ENCODE results near the gene TMEM135.
"Not testable (repeated sequence)": the region's sequence is repeated elsewhere in the genome, so short reads cannot be mapped to it uniquely, and the experiment has no call there.

Gene TMEM135

DNA sequence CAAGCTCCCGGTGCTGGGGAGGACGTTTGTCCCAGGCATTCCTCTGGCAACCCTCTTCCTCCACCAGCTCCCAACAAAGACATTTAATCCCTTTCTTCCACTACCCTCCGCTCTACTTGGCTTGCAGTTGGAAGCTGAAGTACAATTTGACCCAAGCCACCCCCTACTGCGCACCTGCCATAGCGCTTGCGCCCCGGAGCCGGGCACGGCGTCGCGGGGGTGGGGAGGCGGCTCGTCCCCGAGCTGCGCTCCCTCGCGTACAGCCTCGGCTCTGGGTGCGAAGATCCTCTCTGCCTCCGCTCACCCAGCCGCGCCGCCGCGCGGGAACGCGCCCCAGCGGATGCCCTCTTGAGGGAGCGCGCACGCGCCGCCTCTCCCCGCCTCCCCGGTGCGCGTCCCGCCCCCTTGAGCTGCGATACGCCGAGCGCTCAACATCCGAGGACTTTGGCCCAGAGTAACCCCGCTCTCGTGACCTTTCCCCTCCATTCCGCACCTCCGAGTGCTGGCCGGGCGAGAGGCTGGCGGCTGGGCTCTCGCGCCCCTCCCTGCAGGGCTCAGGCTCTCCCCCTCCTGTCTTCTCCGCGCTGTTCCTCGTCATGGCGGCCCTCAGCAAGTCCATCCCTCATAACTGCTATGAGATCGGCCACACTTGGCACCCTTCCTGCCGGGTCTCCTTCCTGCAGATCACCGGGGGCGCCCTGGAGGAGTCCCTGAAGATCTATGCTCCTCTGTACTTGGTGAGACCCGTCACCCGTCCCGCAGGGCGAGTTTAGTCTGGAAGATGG lies at the start of gene TMEM135:
Gene TMEM135 (plus strand): TSS at position 485 of the 785 bp plus-strand sequence. CDS start 112 bp downstream, at position 597.
- peak; percentile 91 for DNase-seq

DNA sequence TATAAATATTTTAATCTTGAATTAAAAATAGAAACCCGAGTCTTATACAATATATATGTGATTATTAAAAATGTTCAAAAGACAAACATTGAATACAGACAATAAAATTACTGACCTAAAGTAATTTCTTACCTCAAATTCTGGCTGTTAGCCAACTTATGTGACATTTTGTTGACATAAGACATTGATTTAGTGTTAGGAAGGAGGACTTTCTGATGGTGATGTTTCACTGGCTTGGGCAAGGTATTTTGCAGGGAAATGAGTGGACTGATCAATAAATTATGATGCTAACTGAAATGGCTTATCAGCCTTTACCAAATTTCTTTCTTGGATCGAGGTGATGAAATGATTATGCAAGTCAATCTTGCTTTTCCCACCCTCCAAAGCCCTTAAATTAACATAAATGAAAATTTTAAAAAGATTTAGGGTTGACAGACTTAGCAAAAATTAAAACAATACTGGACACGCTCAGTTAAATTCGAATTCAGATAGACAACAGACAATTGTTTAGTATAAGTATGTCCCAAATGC lies 49.3 kb upstream of the TMEM135 start:
- DNase-seq = no peak

DNA sequence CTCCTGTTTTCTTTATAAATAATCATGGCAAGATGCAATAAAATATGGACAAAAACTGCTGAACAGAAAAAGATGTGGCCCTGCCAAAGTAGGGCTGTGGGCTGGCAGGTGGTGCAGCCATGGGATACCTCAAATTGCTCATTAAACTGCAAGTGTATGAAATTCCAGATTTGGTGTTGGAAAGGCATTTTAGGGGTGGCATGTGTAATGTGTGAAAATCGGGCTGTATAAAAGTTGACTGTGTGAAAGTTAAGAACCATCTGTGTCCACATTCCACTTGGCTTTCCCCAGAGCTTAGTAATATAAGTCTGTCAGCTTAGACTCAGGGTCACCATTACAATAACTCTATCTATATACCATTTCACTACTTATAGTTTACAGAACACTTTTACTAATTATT lies 47.7 kb upstream of the TMEM135 start:
- DNase-seq = no peak

GRCh38 chr11:86990515-86990914 lies 47.2 kb upstream of the TMEM135 start:
- no peak for DNase-seq

GRCh38 chr11:86991341-86991740 lies 46.4 kb upstream of the TMEM135 start:
- no peak for DNase-seq

DNA sequence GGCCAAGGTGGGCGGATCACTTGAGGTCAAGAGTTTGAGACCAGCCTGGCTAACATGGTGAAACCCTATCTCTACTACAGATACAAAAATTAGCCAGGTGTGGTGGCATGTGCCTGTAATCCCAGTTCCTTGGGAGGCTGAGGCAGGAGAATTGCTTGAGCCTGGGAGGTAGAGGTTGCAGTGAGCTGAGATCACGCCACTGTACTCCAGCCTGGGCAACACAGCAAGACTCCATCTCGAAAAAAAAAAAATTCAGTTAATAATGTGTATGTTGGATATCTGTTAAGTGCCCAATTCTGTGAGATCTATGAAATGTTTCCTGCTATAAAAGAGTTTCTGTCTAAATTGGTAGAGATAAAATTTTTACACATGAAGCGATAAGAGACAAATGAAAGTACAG lies 45.4 kb upstream of the TMEM135 start:
- not testable (repeated sequence) for DNase-seq

- DNase-seq = no peak
These were observed 44.7 kb upstream of the TMEM135 start for GRCh38 chr11:86993031-86993430.

- DNase-seq = no peak
These were observed 40.7 kb upstream of the TMEM135 start for GRCh38 chr11:86996953-86997570.

DNA sequence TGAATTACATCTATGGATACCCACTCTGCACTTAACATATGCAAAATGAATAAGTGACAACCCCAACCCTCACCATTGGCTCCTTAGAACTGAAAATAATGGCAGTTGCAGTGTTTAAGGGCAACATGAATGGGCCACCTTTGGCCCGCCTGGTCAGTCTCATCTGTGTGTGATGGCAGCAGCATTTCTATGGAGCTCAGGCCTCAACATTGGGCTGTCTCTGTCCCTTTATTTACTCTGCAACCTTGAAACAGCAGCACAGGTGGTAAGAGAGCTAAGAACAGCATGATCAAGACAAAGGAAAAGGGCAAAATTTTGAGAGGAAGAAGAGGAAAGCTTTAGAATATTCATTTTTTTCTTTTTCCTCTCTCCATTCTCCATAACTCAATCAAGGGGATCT lies 38.3 kb upstream of the TMEM135 start:
- no peak for DNase-seq

- no peak for DNase-seq
These were observed 37.6 kb upstream of the TMEM135 start for GRCh38 chr11:86999859-87000753.

- no peak for DNase-seq
These were observed 34.8 kb upstream of the TMEM135 start for GRCh38 chr11:87002918-87003317.

GRCh38 chr11:87004281-87004680 lies 33.5 kb upstream of the TMEM135 start:
- DNase-seq = not testable (repeated sequence)

DNA sequence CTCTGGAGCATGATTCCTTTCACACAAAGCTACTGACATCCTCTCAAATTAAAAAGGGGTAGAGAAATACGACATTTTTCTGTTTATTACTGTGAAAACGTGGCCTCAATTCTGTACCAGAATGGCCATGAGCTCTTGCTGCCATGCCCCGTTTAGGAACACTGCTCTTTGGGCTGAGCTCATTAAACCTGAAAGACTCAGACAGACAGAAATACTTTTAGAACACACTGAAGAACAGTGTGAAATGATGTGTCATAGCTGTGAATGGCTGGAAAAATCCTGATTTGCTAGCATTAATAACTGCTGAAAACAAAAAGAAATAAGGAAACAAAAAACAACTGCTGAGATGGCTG lies 32.2 kb upstream of the TMEM135 start:
- no peak for DNase-seq

DNA sequence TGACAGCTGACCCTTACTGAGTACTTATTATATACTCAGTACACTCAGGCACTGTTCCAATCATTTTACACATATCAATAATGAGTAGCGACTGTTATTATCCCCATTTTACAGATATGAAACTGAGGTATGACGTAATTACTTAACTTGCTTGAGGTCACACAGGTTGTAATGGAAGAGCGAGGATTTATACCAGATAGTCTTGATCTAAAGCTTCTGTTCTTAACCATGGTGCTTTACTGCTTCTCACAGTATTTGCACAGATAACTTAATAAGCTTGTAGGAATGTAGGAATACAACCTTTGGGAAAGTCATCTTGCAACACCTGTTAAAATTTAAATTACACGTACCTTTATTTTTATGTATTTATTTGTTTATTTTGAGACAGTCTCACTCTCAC lies 31.7 kb upstream of the TMEM135 start:
- DNase-seq = no peak

- DNase-seq = no peak
These were observed 29.8 kb upstream of the TMEM135 start for GRCh38 chr11:87007963-87008362.

GRCh38 chr11:87012089-87012488 lies 25.6 kb upstream of the TMEM135 start:
- no peak for DNase-seq

GRCh38 chr11:87012673-87013072 lies 25.1 kb upstream of the TMEM135 start:
- DNase-seq = no peak

DNA sequence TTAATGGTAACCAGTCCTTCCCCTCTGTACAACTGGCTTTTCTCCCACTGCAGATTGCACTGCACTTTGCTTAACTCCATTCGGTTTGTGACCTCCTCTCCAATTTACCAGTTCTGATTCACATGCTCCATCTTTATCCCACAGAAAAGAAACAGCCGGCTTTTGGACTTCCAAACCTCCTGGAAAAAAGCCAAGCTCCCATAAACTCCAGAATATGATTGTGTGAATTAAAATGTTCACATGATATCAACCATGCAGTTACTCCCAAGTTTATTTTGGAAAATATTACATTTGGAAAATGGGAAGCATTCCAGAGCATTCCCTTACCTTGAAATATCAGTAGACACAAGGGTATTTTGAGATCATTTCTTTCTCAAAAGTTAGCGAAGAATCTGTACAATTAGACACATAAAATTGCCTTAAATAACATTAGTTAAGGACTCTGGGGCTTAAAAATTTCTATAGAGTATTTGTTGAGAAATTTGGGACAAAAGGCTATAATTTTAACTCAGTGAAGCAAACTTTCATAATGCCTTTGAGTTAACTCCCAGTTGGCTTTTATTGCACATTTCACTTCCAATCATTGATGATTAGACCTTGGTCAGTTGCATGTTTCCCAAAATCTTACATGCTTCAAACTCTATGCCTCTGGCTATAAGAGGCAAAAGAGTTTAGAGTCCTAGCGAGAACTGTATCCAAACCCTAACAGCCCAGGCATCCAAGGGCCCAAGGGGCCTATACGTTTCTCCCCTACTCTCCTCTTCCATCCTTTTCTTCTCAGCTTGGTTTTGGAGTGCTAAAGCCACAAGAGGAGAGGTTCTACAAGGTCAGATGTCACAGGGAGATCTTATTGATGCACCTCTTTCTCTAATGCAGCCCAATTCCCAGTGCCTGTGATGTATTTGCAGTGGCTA lies 23.6 kb upstream of the TMEM135 start:
- DNase-seq = no peak

GRCh38 chr11:87015645-87016044 lies 22.1 kb upstream of the TMEM135 start:
- DNase-seq = no peak

DNA sequence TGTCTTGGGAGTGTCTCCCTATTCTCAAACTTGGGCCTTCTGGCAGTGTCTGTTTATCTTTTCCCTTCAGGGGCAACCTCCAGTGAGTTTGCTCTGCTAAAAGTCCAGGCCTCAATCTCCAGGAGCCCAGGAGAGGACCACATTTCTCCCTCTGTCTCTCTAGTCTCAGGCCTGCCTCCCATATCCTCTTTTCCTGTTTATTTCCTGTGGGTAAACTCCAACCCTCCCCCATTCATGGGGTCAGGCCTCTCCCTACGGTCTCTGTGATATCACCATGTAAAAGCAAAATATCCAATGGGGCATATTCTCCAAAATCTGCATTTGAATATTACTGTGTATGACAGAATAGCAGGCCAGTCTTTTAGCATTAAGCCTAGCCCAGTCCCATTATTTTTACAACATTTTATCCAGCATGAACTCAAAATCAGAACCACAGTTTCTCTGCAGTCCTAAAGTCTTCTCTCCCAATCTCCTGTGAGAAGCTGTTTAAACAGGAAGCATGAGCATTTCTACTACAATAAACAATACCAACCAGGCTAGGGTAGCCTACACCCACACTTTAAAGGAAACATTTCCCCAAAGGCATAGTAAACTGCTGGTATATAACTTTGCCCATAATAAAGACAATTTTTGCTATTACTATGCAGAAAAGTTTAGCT lies 18.0 kb upstream of the TMEM135 start:
- no peak for DNase-seq

GRCh38 chr11:87020336-87020735 lies 17.4 kb upstream of the TMEM135 start:
- DNase-seq = no peak

Measured in stimulated activated CD4-positive, alpha-beta T cell treated with anti-CD3 and anti-CD28 coated beads, Interleukin-12 subunit alpha, Interleukin-12 subunit beta, amount 100 ng/mL, for 4 hours (primary cell).